HG03103 (cell line): ENCODE data around the gene SLC4A5.

Experiments
- ATAC-seq: cut with Tn5 transposase; IDR thresholded peaks from one replicate; pipeline ENCODE4 v1.9.1; 2021; ENCODE audit warnings: low read depth; ENCODE audit not compliant: unreplicated experiment

Gene SLC4A5

GRCh38 chr2:74281141-74281975, 61.9 kb downstream of the SLC4A5 start:
- no peak for ATAC-seq

GRCh38 chr2:74278694-74279093, 64.5 kb downstream of the SLC4A5 start:
- no peak for ATAC-seq

- ATAC-seq, result no peak
Observed at GRCh38 chr2:74278176-74278575, 65.0 kb downstream of the SLC4A5 start.

GRCh38 chr2:74275228-74275627, 68.0 kb downstream of the SLC4A5 start:
- ATAC-seq, result no peak

DNA sequence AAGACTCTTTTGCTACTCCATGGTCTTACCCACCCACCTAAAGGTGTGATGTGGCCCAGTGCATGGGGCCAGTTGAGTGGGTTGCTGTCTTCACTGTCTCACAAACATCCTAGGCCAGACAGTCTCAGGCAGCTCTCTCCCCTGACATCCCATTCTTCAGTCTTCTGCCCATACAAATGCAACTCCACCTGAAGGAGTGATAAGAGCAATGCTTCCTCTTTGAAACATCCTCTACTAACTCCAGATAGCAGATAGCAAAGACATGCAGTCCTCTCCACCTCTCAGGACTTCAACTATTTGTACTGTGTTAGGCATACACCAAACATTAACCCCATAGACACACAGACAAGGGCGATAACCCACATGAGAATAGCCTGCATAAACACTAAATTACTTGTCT, 73.5 kb downstream of the SLC4A5 start:
- no peak for ATAC-seq

GRCh38 chr2:74267068-74267467, 76.1 kb downstream of the SLC4A5 start:
- no peak for ATAC-seq

DNA sequence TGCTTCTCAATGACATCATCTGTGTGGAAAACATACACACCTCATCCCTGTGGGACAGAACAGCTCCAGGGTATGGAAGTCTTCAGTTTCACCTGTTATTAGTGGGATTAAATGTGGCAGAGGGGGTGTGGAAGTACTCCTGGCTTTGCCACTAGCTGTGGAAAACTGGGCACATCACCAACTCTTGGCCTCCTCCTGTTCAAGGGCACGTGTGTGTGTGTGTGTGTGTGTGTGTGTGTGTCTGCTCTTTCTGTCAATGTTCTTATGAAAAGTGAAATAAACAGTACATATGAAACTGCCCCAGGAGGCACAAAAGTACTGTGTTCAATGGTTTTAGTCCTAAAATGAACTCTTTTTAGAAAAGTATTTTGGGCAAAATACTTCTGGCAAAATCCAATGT, 78.9 kb downstream of the SLC4A5 start:
- no peak for ATAC-seq

GRCh38 chr2:74262681-74263080, 80.5 kb downstream of the SLC4A5 start:
- ATAC-seq, result no peak

- no peak for ATAC-seq
Observed at GRCh38 chr2:74261204-74261864, 81.9 kb downstream of the SLC4A5 start.

DNA sequence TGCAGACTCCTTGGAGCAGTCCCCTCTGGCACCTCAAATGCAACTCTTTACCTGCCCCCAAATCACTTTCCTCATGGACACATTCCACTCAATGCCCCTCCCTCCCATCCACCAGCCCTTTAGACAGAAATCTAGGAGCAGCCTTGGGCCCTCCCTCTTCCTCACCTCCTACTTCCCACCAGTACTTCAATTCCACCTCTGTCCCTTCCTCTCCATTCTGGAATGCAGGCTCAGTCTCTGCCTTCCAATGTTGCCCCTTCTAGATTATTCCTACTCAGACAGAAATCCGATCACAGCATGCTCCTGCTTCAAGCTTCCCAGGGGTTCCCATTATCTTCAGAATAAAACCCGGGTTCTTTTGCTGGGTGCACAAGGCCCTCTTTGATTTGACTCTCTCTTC, 82.7 kb downstream of the SLC4A5 start:
- ATAC-seq, result no peak

DNA sequence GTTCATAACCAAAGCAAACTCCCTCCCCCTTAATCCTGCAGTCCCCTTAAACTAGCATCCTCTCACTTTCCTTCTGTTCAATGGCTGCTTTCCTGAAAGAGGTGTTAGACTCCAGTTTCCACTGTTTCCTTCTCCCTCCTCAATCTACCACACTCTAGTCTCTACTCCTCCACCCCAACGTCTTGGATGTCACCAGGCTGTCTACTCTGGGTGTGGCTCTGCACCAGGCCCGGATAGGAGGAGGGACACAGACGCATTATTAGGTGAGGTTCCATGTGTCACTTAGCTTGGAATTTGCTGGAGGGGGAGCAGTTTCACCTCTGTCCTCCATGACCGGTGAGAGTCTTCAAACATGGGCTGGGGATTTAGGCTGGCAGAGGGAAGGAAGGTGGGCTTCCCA, 83.5 kb downstream of the SLC4A5 start:
- no peak for ATAC-seq

- no peak for ATAC-seq
Observed at GRCh38 chr2:74259191-74259590, 84.0 kb downstream of the SLC4A5 start.

- ATAC-seq, result no peak
Observed at GRCh38 chr2:74255660-74256213, 87.5 kb downstream of the SLC4A5 start.

DNA sequence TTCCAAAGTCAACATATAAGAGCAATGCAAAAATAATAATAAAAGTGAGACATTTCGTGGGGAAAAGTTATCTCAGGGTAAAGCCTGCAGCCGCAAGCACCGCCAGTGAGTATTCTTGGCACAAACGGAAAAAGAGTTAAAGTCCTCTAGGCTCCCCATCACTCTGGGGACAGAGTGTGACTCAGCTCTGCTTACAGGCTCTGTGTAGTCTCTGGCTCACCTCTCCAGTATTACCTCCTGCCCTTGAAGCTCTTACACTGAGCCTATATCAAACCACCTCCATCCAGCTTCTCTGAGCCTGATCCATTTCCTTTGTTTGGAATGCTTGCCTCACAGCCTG, 89.3 kb downstream of the SLC4A5 start:
- ATAC-seq, result no peak

- ATAC-seq, result no peak
Observed at GRCh38 chr2:74253306-74253970, 89.8 kb downstream of the SLC4A5 start.

- no peak for ATAC-seq
Observed at GRCh38 chr2:74252862-74253261, 90.4 kb downstream of the SLC4A5 start.

GRCh38 chr2:74252036-74252435, 91.2 kb downstream of the SLC4A5 start:
- no peak for ATAC-seq

- no peak for ATAC-seq
Observed at GRCh38 chr2:74250189-74250631, 93.0 kb downstream of the SLC4A5 start.

DNA sequence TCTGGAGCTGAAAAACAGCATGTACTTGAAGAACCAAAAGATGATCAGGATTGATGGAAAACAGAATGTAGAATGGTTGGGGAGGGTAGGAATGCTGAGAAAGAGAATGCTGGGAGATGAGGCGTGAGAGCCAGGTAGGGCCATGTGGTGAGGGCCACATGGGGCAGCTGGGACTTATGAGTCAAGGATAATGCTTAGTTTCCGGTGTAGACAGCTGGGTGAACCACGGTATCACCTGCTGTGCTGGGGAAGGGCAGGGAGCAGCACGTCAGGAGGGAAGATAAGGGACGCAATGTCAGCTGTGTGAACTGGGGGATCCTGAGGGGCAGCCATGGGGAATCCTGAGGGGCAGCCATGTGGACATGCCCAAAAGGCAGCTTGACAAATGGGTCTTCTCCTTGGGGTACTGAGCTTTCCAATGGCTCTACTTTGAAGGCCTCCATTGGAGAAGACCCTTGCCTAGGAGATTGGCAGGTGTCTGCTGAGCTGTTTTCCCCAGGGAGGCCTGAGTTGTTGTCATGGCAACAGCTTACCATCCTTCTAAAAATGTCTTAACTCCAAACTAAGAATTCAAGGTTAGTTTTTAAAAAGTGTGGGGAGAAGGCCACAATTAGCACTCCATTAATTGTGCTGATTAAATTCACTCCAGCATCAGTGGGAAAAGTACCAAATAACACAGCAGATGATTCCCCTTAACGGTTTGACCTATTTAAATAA, 93.7 kb downstream of the SLC4A5 start:
- ATAC-seq, result no peak

DNA sequence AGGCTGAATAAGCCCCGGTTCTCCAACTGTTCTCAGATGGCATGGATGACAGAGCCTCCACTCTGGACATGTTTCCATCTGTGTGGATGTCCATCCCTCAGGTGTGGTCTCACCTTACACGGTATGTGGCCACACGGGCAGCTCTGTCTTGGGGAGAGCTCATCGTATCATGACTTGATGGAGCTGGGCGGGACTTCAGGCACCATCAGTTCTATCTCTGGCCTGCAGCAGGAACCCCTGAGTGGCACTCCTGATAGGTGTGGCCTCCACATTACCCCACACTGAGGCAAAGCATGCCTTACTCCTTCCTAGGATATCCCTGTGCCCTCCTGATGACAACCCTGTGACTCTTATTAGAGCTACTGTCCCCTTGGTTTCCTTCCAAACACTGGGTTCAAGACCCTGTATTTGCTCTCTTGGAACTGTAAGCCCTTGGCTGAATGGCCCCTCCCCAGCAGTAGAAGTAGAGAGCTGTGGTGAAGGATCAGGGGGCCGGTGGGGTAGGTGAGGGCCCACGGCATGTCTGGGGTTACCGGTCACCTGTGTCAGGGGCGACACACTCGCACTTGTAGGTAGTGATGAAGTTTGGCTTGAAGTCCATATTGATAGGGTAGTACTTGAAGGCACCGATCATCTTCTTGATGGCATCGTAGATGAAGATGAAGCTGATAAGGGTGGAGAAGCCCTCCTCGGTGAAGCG, 96.6 kb downstream of the SLC4A5 start:
- ATAC-seq, result no peak
